Endothelial cell of umbilical vein (primary cell): ENCODE results near the gene LGALS8.
"Not testable (repeated sequence)": the region's sequence is repeated elsewhere in the genome, so short reads cannot be mapped to it uniquely, and the experiment has no call there.

Experiments used
- EZH2 ChIP-seq: IDR thresholded peaks from 2 replicates; pipeline ENCODE4 v1.6.1; 2012; ENCODE audit warnings: borderline replicate concordance, low read depth, mild to moderate bottlenecking, moderate library complexity, low read length, inconsistent platforms; ENCODE audit not compliant: severe bottlenecking
- FOS ChIP-seq: IDR thresholded peaks from 2 replicates; pipeline ENCODE4 v1.6.1; 2011; ENCODE audit warnings: mild to moderate bottlenecking, low read length, moderate library complexity, borderline replicate concordance; ENCODE audit not compliant: insufficient read depth
- GATA2 ChIP-seq: IDR thresholded peaks from 2 replicates; pipeline ENCODE4 v1.7.0; 2011; ENCODE audit warnings: low read depth, mild to moderate bottlenecking, moderate library complexity, mixed read lengths, low read length; ENCODE audit not compliant: insufficient read length, insufficient read depth
- POLR2A ChIP-seq: IDR thresholded peaks from 2 replicates; pipeline ENCODE4 v1.6.1; 2012; ENCODE audit warnings: low read depth, mild to moderate bottlenecking, control low read depth, low read length
- POLR2AphosphoS5 ChIP-seq: IDR thresholded peaks from 2 replicates; pipeline ENCODE4 v1.6.1; 2012; ENCODE audit warnings: low read depth, mild to moderate bottlenecking, control low read depth, low read length, moderate library complexity; ENCODE audit not compliant: insufficient read depth
- TF ChIP-seq, protein P1 (sequence below), 2 donors: IDR thresholded peaks; 1 replicate in 1 of 2; 2 replicates in 1 of 2; pipeline ENCODE4 v1.5.1; 2011; ENCODE audit warnings: low read length in 2 of 2, mild to moderate bottlenecking in 2 of 2, moderate library complexity in 2 of 2, control low read depth in 1 of 2, inconsistent platforms in 1 of 2, low read depth in 1 of 2; ENCODE audit not compliant: insufficient read depth in 1 of 2; ENCODE audit errors: extremely low read depth in 1 of 2
- TF ChIP-seq, protein P2 (sequence below): IDR thresholded peaks from 2 replicates; pipeline ENCODE4 v1.6.1; 2011; ENCODE audit not compliant: insufficient read depth, insufficient read length

DNA sequence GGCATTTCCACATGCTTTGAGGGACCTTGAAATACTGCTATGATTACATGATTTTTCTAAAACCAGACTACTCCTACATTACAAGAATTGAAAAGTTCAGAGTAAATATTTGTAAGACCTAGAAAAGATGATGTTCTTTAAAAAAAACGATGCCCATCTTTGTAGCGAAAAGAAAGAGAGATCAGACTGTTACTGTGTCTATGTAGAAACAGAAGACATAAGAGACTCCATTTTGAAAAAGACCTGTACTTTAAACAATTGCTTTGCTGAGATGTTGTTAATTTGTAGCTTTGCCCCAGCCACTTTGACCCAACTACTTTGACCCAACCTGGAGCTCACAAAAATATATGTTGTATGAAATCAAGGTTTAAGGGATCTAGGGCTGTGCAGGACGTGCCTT is 19.4 kb upstream of the LGALS8 start:
- TF ChIP-seq POLR2A, EZH2, GATA2, POLR2AphosphoS5, FOS: not testable (repeated sequence)
- TF ChIP-seq, protein P1, sequence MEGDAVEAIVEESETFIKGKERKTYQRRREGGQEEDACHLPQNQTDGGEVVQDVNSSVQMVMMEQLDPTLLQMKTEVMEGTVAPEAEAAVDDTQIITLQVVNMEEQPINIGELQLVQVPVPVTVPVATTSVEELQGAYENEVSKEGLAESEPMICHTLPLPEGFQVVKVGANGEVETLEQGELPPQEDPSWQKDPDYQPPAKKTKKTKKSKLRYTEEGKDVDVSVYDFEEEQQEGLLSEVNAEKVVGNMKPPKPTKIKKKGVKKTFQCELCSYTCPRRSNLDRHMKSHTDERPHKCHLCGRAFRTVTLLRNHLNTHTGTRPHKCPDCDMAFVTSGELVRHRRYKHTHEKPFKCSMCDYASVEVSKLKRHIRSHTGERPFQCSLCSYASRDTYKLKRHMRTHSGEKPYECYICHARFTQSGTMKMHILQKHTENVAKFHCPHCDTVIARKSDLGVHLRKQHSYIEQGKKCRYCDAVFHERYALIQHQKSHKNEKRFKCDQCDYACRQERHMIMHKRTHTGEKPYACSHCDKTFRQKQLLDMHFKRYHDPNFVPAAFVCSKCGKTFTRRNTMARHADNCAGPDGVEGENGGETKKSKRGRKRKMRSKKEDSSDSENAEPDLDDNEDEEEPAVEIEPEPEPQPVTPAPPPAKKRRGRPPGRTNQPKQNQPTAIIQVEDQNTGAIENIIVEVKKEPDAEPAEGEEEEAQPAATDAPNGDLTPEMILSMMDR (IDR thresholded peaks at IDR 0.05; ENCODE audit: extremely low read depth in 1 of 2, insufficient read depth in 1 of 2, low read depth in 1 of 2, low read length in 2 of 2), result not testable (repeated sequence)
- TF ChIP-seq, protein P2, sequence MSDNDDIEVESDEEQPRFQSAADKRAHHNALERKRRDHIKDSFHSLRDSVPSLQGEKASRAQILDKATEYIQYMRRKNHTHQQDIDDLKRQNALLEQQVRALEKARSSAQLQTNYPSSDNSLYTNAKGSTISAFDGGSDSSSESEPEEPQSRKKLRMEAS, result not testable (repeated sequence)
